ENCODE measurements around the gene MAN1B1. TPM values are rescaled to one million over a fixed set of nuclear protein-coding genes. Genes with fewer than 3 reads are reported as not detected.

MAN1B1 gene
- total RNA-seq, 1 donor from 2014 or later: 57.7 TPM

- no peak overlapping the region for H3K27ac Mint-ChIP-seq
- H3K27me3 Mint-ChIP-seq: peaks cover 39% of the 10 kb centered on the region
- no peaks in the 10 kb centered on the region for H3K36me3 Mint-ChIP-seq (ENCODE audit: insufficient read depth)
- no peak overlapping the region for H3K4me3 Mint-ChIP-seq (ENCODE audit: low read depth)
- TF ChIP-seq CTCF (IDR thresholded peaks at IDR 0.05; ENCODE audit: unreplicated experiment): no peak
- no peak for DNase-seq (ENCODE audit: low spot score, unreplicated experiment)
- H3K9me3 Mint-ChIP-seq (ENCODE audit: low read depth): no peaks in the 10 kb centered on the region
- peaks cover 3% of the 10 kb centered on the region for H3K4me1 Mint-ChIP-seq (ENCODE audit: low read depth)
These were observed 4.4 kb upstream of the MAN1B1 start for GRCh38 chr9:137082222-137082924.

- no peak overlapping the region for H3K4me3 Mint-ChIP-seq (ENCODE audit: low read depth)
These were observed 3.9 kb upstream of the MAN1B1 start for GRCh38 chr9:137082925-137083290.

GRCh38 chr9:137083394-137084004, 3.3 kb upstream of the MAN1B1 start:
- Mint-ChIP-seq H3K27ac (no peak overlapping the region), H3K4me1 (ENCODE audit: low read depth) (peaks cover 11% of the 10 kb centered on the region), H3K9me3 (ENCODE audit: low read depth) (no peaks in the 10 kb centered on the region), H3K36me3 (ENCODE audit: insufficient read depth) (no peaks in the 10 kb centered on the region), H3K4me3 (ENCODE audit: low read depth) (no peak overlapping the region), H3K27me3 (peaks cover 36% of the 10 kb centered on the region)
- TF ChIP-seq CTCF (IDR thresholded peaks at IDR 0.05; ENCODE audit: unreplicated experiment): no peak
- DNase-seq (ENCODE audit: low spot score, unreplicated experiment): no peak

More at GRCh38 chr9:137082925-137083290, 3.9 kb upstream of the MAN1B1 start:
- Mint-ChIP-seq H3K9me3 (ENCODE audit: low read depth) (no peaks in the 10 kb centered on the region), H3K4me1 (ENCODE audit: low read depth) (peaks cover 8% of the 10 kb centered on the region), H3K27ac (no peak overlapping the region), H3K36me3 (ENCODE audit: insufficient read depth) (no peaks in the 10 kb centered on the region), H3K27me3 (peaks cover 39% of the 10 kb centered on the region)
- DNase-seq (ENCODE audit: low spot score, unreplicated experiment): no peak
- no peak for TF ChIP-seq CTCF (IDR thresholded peaks at IDR 0.05; ENCODE audit: unreplicated experiment)

GRCh38 chr9:137084526-137084925, 2.3 kb upstream of the MAN1B1 start:
- Mint-ChIP-seq H3K27ac (no peak overlapping the region), H3K4me3 (ENCODE audit: low read depth) (no peak overlapping the region), H3K9me3 (ENCODE audit: low read depth) (no peaks in the 10 kb centered on the region), H3K4me1 (ENCODE audit: low read depth) (peaks cover 11% of the 10 kb centered on the region), H3K36me3 (ENCODE audit: insufficient read depth) (no peaks in the 10 kb centered on the region), H3K27me3 (peaks cover 28% of the 10 kb centered on the region)
- no peak for TF ChIP-seq CTCF (IDR thresholded peaks at IDR 0.05; ENCODE audit: unreplicated experiment)
- DNase-seq (ENCODE audit: low spot score, unreplicated experiment): no peak

- no peak for TF ChIP-seq CTCF (IDR thresholded peaks at IDR 0.05; ENCODE audit: unreplicated experiment)
- H3K36me3 Mint-ChIP-seq (ENCODE audit: insufficient read depth): no peaks in the 10 kb centered on the region
- no peak for DNase-seq (ENCODE audit: low spot score, unreplicated experiment)
- peaks cover 21% of the 10 kb centered on the region for H3K27me3 Mint-ChIP-seq
- peaks cover 11% of the 10 kb centered on the region for H3K4me1 Mint-ChIP-seq (ENCODE audit: low read depth)
- peak overlapping the region; percentile 75 for H3K4me3 Mint-ChIP-seq (ENCODE audit: low read depth)
- no peak overlapping the region for H3K27ac Mint-ChIP-seq
- H3K9me3 Mint-ChIP-seq (ENCODE audit: low read depth): no peaks in the 10 kb centered on the region
These were observed 760 bp upstream of the MAN1B1 start for GRCh38 chr9:137085920-137086530.

Measured in progenitor cell of endocrine pancreas (in vitro differentiated cells).